Right lobe of liver (tissue), 4 donors: ENCODE data around the gene ELOVL5.

Experiments
- POLR2A ChIP-seq: fragments of 450-650 bp; IDR thresholded peaks from one replicate; pipeline ENCODE4 v1.6.1; 2017; ENCODE audit warnings: antibody characterized with exemption, mild to moderate bottlenecking
- TF ChIP-seq, protein P1 (sequence below), 4 donors: fragments of 200-600 bp in 3 of 4; fragments of 450-650 bp in 1 of 4; IDR thresholded peaks; one replicate each; pipeline versions ENCODE4 v1.5.1 to v1.8.0; 2016 to 2022; ENCODE audit warnings: antibody characterized with exemption in 4 of 4, mild to moderate bottlenecking in 2 of 4
- donor health status: DM: no; HTN: no; CAD: no.
- donor health status: DM: no; HTN: no; CAD: no.
- donor health status: DM: no; HTN: yes; CAD: no.

DNA sequence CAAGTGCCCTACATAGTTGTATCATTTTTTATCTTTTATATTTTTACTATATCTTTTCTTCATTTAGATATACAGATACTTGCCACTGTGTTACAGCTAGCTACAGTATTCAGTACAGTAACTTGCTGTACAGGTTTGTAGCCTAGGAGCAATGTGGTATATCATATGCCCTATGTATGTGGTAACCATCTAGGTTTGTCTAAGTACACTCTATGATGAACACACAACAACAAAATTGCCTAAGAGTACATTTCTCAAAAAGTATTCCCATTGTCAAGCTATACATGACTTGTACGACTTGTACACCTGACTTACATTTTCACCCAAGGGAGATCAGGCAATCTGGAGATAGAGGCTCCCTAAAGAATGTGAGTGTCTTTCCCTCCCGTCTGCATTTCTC is 8.2 kb downstream of the ELOVL5 start:
- TF ChIP-seq, protein P1, sequence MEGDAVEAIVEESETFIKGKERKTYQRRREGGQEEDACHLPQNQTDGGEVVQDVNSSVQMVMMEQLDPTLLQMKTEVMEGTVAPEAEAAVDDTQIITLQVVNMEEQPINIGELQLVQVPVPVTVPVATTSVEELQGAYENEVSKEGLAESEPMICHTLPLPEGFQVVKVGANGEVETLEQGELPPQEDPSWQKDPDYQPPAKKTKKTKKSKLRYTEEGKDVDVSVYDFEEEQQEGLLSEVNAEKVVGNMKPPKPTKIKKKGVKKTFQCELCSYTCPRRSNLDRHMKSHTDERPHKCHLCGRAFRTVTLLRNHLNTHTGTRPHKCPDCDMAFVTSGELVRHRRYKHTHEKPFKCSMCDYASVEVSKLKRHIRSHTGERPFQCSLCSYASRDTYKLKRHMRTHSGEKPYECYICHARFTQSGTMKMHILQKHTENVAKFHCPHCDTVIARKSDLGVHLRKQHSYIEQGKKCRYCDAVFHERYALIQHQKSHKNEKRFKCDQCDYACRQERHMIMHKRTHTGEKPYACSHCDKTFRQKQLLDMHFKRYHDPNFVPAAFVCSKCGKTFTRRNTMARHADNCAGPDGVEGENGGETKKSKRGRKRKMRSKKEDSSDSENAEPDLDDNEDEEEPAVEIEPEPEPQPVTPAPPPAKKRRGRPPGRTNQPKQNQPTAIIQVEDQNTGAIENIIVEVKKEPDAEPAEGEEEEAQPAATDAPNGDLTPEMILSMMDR (IDR thresholded peaks at IDR 0.05) = no peak
- TF ChIP-seq POLR2A = no peak
